D721Med (cell line): ENCODE data around the gene SEMA3E.

Source experiments
- DNase-seq: peaks from one replicate; pipeline ENCODE4 v3.0.0; 2011; ENCODE audit warnings: low spot score; ENCODE audit not compliant: insufficient read length
- FAIRE-seq: peaks from 2 replicates; lab custom pipeline; 2011; peaks lifted over from hg19 to GRCh38; lab: Jason Lieb, UNC
- TF ChIP-seq, protein P1 (sequence below): IDR thresholded peaks from 2 replicates; pipeline ENCODE4 v1.5.1; 2012; ENCODE audit warnings: mild to moderate bottlenecking, control low read depth; ENCODE audit not compliant: insufficient read depth; ENCODE audit errors: missing control alignments

Gene SEMA3E

DNA sequence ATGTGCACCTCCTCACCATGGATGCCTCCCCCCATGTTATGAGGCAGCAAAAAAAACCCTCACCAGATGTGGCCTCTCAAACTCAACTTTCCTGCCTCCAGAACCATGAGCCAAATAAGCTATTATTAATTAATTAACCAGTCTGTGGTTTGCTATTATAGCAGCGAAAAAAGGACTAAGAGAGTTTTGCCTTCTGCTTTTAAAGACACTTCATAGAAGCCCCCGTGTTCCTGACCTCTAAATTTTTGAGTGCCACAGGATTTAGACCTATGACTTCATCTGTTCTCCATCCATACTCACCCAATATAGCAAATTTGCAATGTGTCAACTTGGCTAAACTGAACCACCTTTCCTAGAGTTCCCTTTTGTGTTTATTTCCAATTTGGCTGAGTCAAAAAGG lies 9.2 kb upstream of the SEMA3E start:
- DNase-seq (no peak), FAIRE-seq (no peak)
- TF ChIP-seq, protein P1, sequence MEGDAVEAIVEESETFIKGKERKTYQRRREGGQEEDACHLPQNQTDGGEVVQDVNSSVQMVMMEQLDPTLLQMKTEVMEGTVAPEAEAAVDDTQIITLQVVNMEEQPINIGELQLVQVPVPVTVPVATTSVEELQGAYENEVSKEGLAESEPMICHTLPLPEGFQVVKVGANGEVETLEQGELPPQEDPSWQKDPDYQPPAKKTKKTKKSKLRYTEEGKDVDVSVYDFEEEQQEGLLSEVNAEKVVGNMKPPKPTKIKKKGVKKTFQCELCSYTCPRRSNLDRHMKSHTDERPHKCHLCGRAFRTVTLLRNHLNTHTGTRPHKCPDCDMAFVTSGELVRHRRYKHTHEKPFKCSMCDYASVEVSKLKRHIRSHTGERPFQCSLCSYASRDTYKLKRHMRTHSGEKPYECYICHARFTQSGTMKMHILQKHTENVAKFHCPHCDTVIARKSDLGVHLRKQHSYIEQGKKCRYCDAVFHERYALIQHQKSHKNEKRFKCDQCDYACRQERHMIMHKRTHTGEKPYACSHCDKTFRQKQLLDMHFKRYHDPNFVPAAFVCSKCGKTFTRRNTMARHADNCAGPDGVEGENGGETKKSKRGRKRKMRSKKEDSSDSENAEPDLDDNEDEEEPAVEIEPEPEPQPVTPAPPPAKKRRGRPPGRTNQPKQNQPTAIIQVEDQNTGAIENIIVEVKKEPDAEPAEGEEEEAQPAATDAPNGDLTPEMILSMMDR: no peak

DNA sequence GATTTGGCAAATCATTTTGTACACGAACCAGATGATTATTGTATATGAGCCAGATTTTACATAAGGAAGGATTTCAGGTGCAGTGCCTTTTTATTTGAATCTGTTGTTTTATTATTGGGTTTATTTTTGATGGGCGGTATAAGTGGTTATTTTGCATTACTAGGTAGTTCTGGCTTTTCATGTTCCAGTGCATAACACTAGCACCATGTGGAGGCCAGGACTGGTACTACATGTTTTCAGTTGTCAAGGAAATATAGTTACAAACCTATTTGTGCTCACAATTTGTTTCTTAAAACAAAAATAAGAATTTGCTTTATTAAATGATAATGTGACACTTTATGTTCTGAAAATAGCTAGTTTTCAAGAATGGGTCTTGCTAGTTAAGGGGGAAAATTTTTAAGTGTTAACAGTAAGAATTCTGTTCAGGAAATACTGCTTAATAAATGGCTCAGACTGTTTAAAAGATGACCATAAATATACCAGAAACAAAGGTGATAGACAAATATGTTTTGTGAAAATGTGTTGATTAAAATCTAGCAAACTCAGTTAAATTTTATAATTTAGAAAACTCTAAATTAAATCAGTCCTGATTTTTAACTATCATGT lies 7.1 kb upstream of the SEMA3E start:
- no peak for DNase-seq
- TF ChIP-seq, protein P1: peak; percentile 98
- FAIRE-seq: peak; percentile 84

DNA sequence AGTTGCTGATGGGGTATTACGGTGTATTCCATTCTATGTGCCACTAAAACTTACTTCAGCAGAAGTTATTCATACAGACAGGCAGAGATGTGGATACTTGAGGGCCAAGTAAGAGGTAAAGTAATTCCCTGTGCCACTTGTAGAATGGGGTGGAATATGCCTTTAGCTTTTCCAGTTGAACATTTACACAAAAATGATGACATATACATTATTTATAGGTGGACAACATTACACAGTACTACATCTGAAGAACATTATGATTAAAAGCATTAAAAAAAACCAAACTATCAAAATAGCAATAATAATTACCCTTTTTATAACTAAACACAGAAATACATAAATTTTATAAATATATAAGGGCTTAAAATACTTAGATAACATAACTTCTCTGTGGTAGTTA lies 3.5 kb upstream of the SEMA3E start:
- TF ChIP-seq, protein P1: no peak
- DNase-seq (no peak), FAIRE-seq (no peak)

DNA sequence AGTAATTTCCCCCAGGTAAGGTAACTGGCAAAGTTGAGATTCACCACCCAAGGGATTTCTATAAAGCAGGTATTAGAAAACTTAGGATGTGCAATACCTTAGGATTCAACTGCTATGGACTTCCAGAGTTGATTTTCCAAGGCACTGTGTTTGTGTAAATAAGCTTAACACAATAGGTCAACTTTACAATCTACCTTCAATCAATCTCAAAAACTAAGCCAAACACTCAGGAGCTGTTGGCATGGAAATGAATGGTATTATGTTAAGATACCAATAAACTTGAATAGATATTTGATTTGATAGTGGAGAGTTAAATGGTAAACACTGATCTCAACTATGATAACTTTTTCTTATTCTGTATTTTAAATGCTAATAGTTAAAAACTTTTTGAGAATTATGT lies 762 bp upstream of the SEMA3E start:
- TF ChIP-seq, protein P1: no peak
- FAIRE-seq: no peak

DNA sequence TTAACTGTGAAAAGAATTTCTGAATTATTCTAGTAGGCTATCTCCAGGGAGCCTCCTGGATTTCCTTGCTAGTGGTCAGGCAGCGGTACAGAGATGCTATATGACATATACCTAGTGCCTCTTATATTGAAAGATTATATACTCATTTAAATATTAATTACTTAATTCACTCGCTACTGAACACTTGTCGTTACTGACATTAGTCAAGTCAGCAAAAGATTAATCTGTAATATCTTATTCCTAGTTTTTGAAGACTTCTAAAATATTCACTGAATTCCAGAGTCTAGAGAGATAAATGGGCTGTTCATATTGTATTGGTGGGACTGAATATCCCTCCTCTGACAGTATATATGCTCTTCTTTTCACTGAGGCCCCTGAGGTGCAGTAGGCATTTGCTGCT lies 2.9 kb downstream of the SEMA3E start:
- DNase-seq (no peak), FAIRE-seq (no peak)
- TF ChIP-seq, protein P1: no peak

More for the DNA sequence above, 762 bp upstream of the SEMA3E start:
- no peak for DNase-seq

DNA sequence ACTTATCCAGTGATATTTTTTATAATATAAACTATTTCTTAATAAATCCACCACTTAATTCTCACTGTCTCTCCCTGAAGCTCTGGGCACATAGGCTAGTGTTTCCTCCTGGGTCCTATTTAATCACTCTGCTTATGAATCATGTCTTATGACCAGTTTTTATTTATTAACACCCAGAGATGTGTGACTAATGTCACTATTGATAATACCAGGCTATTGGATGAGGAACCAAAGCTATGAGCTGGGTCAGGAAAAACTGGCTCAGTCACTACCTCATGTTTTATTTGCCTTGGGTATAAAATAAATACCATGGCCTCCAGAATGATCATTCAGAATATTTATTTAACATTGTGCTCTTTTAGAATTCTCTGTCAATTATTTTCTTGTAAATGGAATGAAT lies 5.2 kb downstream of the SEMA3E start:
- FAIRE-seq: no peak
- DNase-seq: no peak
- TF ChIP-seq, protein P1: no peak

DNA sequence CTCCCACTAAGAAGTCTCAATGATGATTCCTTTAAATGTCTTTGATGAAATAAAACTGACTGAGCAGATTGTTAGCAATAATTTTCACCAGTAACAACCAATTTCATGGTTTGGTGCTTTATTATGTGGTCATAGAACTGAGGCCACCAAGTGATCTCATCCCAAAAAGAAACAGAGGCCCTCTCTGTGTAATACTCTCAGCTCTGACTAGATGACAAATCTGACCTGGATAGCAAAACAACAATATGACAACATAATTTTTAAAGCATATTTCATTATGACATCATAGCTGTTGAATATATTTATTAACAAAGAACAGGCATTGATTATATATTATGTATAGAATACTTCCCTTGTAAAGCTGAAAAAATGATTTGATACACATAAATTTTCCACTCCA lies 5.9 kb downstream of the SEMA3E start:
- DNase-seq: no peak
- no peak for FAIRE-seq
- TF ChIP-seq, protein P1: no peak
